T-helper 17 cell (primary cell): ENCODE measurements around the gene SLC26A1. TPM values are rescaled to one million over a fixed set of nuclear protein-coding genes. Genes with fewer than 3 reads are reported as not detected.

Source experiments
- ATAC-seq: fragments of 150-1000 bp; cut with Tn5 transposase; 2 replicates; pipeline ENCODE4 v1.10.0; 2021; ENCODE audit warnings: mild to moderate bottlenecking, moderate library complexity
- DNase-seq, 3 donors: peaks; one replicate each; pipeline versions ENCODE4 v3.0.0 to v3.0.0-alpha.2; 2020 to 2021
- H3K9me3 ChIP-seq: one replicate; pipeline ENCODE4 v1.7.0; 2013; ENCODE audit warnings: low read length, mild to moderate bottlenecking; ENCODE audit not compliant: control insufficient read depth, poor library complexity, severe bottlenecking
- H3K27ac Mint-ChIP-seq: one replicate; pipeline ENCODE4 v1.8.0; 2022; ENCODE audit warnings: mild to moderate bottlenecking, moderate library complexity, mixed read lengths
- H3K27me3 Mint-ChIP-seq: one replicate; pipeline ENCODE4 v1.8.0; 2022; ENCODE audit warnings: mixed read lengths
- H3K36me3 Mint-ChIP-seq: one replicate; pipeline ENCODE4 v1.8.0; 2022; ENCODE audit warnings: low read depth, mixed read lengths
- H3K4me1 Mint-ChIP-seq: one replicate; pipeline ENCODE4 v1.8.0; 2022; ENCODE audit warnings: mild to moderate bottlenecking, mixed read lengths
- H3K4me3 Mint-ChIP-seq: one replicate; pipeline ENCODE4 v1.8.0; 2022; ENCODE audit warnings: mild to moderate bottlenecking, moderate library complexity, mixed read lengths
- total RNA-seq, 4 donors: library from RNA in 2 of 4; stranded (reverse) in 2 of 4; gene quantifications; one replicate each; pipeline ENCODE4 v1.2.3 and lab custom pipeline; 2022 to 2026

The SLC26A1 gene
- total RNA-seq, 2 donors from 2014 or later: 0.21 TPM; not detected in 1

GRCh38 chr4:1033840-1034551 lies 40.8 kb upstream of the SLC26A1 start:
- no peak overlapping the region for H3K27ac Mint-ChIP-seq
- no peaks in the 10 kb centered on the region for H3K4me1 Mint-ChIP-seq

GRCh38 chr4:1032861-1033260 lies 39.7 kb upstream of the SLC26A1 start:
- no peak for ATAC-seq
- Mint-ChIP-seq H3K4me1 (no peaks in the 10 kb centered on the region), H3K27me3 (no peaks in the 10 kb centered on the region)

More at GRCh38 chr4:1033840-1034551, 40.8 kb upstream of the SLC26A1 start:
- no peak overlapping the region for H3K4me3 Mint-ChIP-seq
- H3K36me3 Mint-ChIP-seq: no peaks in the 10 kb centered on the region
- no peaks in the 10 kb centered on the region for H3K27me3 Mint-ChIP-seq
- ATAC-seq (no peak), DNase-seq (no peak)
- no peaks in the 10 kb centered on the region for H3K9me3 ChIP-seq

GRCh38 chr4:1031956-1032795 lies 39.0 kb upstream of the SLC26A1 start:
- no peak for ATAC-seq
- no peak overlapping the region for H3K27ac Mint-ChIP-seq

More at GRCh38 chr4:1032861-1033260, 39.7 kb upstream of the SLC26A1 start:
- no peak overlapping the region for H3K27ac Mint-ChIP-seq
- no peak for DNase-seq
- no peaks in the 10 kb centered on the region for H3K9me3 ChIP-seq
- no peaks in the 10 kb centered on the region for H3K36me3 Mint-ChIP-seq
- H3K4me3 Mint-ChIP-seq: no peak overlapping the region

GRCh38 chr4:1031346-1031745 lies 38.1 kb upstream of the SLC26A1 start:
- H3K36me3 Mint-ChIP-seq: no peaks in the 10 kb centered on the region

More at GRCh38 chr4:1031956-1032795, 39.0 kb upstream of the SLC26A1 start:
- Mint-ChIP-seq H3K4me3 (no peak overlapping the region), H3K36me3 (no peaks in the 10 kb centered on the region), H3K27me3 (no peaks in the 10 kb centered on the region), H3K4me1 (no peaks in the 10 kb centered on the region)
- no peak for DNase-seq
- no peaks in the 10 kb centered on the region for H3K9me3 ChIP-seq

GRCh38 chr4:1030559-1030958 lies 37.4 kb upstream of the SLC26A1 start:
- H3K27ac Mint-ChIP-seq: no peak overlapping the region
- no peak overlapping the region for H3K4me3 Mint-ChIP-seq
- ATAC-seq: no peak
- peaks cover 4% of the 10 kb centered on the region for H3K4me1 Mint-ChIP-seq
- no peaks in the 10 kb centered on the region for H3K36me3 Mint-ChIP-seq
- H3K27me3 Mint-ChIP-seq: no peaks in the 10 kb centered on the region
- no peaks in the 10 kb centered on the region for H3K9me3 ChIP-seq
- DNase-seq: no peak

More at GRCh38 chr4:1031346-1031745, 38.1 kb upstream of the SLC26A1 start:
- DNase-seq (no peak), ATAC-seq (no peak)
- Mint-ChIP-seq H3K27ac (no peak overlapping the region), H3K4me3 (no peak overlapping the region), H3K27me3 (no peaks in the 10 kb centered on the region), H3K4me1 (no peaks in the 10 kb centered on the region)
- H3K9me3 ChIP-seq: no peaks in the 10 kb centered on the region

GRCh38 chr4:1030031-1030430 lies 36.8 kb upstream of the SLC26A1 start:
- no peak overlapping the region for H3K27ac Mint-ChIP-seq
- H3K4me1 Mint-ChIP-seq: peaks cover 4% of the 10 kb centered on the region
- DNase-seq (no peak), ATAC-seq (no peak)
- H3K4me3 Mint-ChIP-seq: no peak overlapping the region
- H3K27me3 Mint-ChIP-seq: no peaks in the 10 kb centered on the region
- peaks cover 3% of the 10 kb centered on the region for H3K36me3 Mint-ChIP-seq
- no peaks in the 10 kb centered on the region for H3K9me3 ChIP-seq

GRCh38 chr4:1029529-1029928 lies 36.3 kb upstream of the SLC26A1 start:
- no peaks in the 10 kb centered on the region for H3K9me3 ChIP-seq
- Mint-ChIP-seq H3K36me3 (peaks cover 3% of the 10 kb centered on the region), H3K4me3 (no peak overlapping the region), H3K4me1 (peaks cover 4% of the 10 kb centered on the region), H3K27me3 (no peaks in the 10 kb centered on the region), H3K27ac (no peak overlapping the region)
- DNase-seq (no peak), ATAC-seq (no peak)

- Mint-ChIP-seq H3K36me3 (peaks cover 3% of the 10 kb centered on the region), H3K27me3 (no peaks in the 10 kb centered on the region), H3K4me3 (no peak overlapping the region), H3K4me1 (peaks cover 4% of the 10 kb centered on the region), H3K27ac (no peak overlapping the region)
- H3K9me3 ChIP-seq: no peaks in the 10 kb centered on the region
- ATAC-seq (no peak), DNase-seq (no peak)
These were observed 35.5 kb upstream of the SLC26A1 start for GRCh38 chr4:1028574-1029220.

- no peak overlapping the region for H3K27ac Mint-ChIP-seq
- no peak for ATAC-seq
- H3K36me3 Mint-ChIP-seq: peaks cover 3% of the 10 kb centered on the region
- H3K27me3 Mint-ChIP-seq: no peaks in the 10 kb centered on the region
- H3K9me3 ChIP-seq: no peaks in the 10 kb centered on the region
- no peak overlapping the region for H3K4me3 Mint-ChIP-seq
- H3K4me1 Mint-ChIP-seq: peaks cover 4% of the 10 kb centered on the region
- no peak for DNase-seq
These were observed 34.7 kb upstream of the SLC26A1 start for GRCh38 chr4:1027915-1028238.

- Mint-ChIP-seq H3K27ac (no peak overlapping the region), H3K4me1 (peaks cover 4% of the 10 kb centered on the region), H3K36me3 (peaks cover 3% of the 10 kb centered on the region), H3K27me3 (no peaks in the 10 kb centered on the region), H3K4me3 (no peak overlapping the region)
- no peak for DNase-seq
- no peaks in the 10 kb centered on the region for H3K9me3 ChIP-seq
- ATAC-seq: no peak
These were observed 34.2 kb upstream of the SLC26A1 start for GRCh38 chr4:1027219-1027914.

- Mint-ChIP-seq H3K27ac (peak overlapping the region; percentile 11), H3K36me3 (peaks cover 3% of the 10 kb centered on the region), H3K4me3 (no peak overlapping the region), H3K27me3 (no peaks in the 10 kb centered on the region), H3K4me1 (peaks cover 4% of the 10 kb centered on the region)
- ATAC-seq (peak; percentile 90), DNase-seq (peak in 2 of 3 donors; percentile 27 to 45)
- H3K9me3 ChIP-seq: no peaks in the 10 kb centered on the region
These were observed 32.9 kb upstream of the SLC26A1 start for GRCh38 chr4:1026115-1026514.

GRCh38 chr4:1024882-1025545 lies 31.8 kb upstream of the SLC26A1 start:
- DNase-seq (no peak), ATAC-seq (no peak)
- Mint-ChIP-seq H3K4me3 (no peak overlapping the region), H3K4me1 (peaks cover 4% of the 10 kb centered on the region), H3K27me3 (no peaks in the 10 kb centered on the region), H3K27ac (no peak overlapping the region), H3K36me3 (peaks cover 3% of the 10 kb centered on the region)
- no peaks in the 10 kb centered on the region for H3K9me3 ChIP-seq
